Measurements from ENCODE around the gene FAM170B. TPM values are rescaled to one million over a fixed set of nuclear protein-coding genes. Genes with fewer than 3 reads are reported as not detected.

The FAM170B gene
- total and polyA plus RNA-seq, 2 experiments from 2014 or later: not detected

DNA sequence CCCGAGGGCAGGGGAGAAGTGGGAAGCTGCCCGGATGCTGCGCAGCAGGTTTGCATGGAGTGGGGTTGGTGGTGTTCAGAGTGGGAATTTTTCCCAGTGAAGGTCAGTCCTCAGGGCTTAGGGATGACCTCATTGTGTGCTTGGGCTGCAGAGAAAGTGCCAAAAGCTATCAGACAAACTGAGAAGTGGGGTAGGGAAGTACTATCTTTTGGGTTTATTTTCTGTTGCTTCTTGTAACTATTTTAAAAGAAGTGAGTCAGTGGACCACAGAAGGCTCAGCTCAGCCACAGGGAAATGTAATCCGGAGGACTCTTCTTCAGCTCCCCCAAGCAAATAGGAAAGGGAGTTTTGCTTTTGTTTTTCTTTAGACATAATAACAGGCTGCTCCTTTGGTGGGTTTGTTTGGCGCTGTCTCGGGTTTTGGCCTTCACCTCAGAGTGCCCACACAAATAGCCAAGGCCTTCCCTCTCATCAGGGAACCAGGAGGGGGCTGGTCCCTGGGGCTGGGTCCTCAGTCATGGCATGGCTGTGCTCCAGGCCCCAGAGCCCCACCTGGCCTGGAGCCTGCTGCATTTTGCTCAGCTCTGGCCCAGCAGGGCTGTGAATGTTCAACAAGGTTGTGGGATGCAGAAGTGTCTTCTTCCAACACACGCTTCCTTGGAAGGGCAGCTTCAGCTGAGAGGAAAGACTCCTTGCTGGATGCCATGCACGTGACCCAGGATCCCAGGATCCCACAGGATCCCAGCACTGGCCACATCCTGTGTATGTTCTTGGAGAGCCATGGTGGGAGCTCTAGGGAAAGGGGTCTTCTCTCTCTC lies 5.4 kb upstream of the FAM170B start (continued):
- TF ChIP-seq, protein P1, sequence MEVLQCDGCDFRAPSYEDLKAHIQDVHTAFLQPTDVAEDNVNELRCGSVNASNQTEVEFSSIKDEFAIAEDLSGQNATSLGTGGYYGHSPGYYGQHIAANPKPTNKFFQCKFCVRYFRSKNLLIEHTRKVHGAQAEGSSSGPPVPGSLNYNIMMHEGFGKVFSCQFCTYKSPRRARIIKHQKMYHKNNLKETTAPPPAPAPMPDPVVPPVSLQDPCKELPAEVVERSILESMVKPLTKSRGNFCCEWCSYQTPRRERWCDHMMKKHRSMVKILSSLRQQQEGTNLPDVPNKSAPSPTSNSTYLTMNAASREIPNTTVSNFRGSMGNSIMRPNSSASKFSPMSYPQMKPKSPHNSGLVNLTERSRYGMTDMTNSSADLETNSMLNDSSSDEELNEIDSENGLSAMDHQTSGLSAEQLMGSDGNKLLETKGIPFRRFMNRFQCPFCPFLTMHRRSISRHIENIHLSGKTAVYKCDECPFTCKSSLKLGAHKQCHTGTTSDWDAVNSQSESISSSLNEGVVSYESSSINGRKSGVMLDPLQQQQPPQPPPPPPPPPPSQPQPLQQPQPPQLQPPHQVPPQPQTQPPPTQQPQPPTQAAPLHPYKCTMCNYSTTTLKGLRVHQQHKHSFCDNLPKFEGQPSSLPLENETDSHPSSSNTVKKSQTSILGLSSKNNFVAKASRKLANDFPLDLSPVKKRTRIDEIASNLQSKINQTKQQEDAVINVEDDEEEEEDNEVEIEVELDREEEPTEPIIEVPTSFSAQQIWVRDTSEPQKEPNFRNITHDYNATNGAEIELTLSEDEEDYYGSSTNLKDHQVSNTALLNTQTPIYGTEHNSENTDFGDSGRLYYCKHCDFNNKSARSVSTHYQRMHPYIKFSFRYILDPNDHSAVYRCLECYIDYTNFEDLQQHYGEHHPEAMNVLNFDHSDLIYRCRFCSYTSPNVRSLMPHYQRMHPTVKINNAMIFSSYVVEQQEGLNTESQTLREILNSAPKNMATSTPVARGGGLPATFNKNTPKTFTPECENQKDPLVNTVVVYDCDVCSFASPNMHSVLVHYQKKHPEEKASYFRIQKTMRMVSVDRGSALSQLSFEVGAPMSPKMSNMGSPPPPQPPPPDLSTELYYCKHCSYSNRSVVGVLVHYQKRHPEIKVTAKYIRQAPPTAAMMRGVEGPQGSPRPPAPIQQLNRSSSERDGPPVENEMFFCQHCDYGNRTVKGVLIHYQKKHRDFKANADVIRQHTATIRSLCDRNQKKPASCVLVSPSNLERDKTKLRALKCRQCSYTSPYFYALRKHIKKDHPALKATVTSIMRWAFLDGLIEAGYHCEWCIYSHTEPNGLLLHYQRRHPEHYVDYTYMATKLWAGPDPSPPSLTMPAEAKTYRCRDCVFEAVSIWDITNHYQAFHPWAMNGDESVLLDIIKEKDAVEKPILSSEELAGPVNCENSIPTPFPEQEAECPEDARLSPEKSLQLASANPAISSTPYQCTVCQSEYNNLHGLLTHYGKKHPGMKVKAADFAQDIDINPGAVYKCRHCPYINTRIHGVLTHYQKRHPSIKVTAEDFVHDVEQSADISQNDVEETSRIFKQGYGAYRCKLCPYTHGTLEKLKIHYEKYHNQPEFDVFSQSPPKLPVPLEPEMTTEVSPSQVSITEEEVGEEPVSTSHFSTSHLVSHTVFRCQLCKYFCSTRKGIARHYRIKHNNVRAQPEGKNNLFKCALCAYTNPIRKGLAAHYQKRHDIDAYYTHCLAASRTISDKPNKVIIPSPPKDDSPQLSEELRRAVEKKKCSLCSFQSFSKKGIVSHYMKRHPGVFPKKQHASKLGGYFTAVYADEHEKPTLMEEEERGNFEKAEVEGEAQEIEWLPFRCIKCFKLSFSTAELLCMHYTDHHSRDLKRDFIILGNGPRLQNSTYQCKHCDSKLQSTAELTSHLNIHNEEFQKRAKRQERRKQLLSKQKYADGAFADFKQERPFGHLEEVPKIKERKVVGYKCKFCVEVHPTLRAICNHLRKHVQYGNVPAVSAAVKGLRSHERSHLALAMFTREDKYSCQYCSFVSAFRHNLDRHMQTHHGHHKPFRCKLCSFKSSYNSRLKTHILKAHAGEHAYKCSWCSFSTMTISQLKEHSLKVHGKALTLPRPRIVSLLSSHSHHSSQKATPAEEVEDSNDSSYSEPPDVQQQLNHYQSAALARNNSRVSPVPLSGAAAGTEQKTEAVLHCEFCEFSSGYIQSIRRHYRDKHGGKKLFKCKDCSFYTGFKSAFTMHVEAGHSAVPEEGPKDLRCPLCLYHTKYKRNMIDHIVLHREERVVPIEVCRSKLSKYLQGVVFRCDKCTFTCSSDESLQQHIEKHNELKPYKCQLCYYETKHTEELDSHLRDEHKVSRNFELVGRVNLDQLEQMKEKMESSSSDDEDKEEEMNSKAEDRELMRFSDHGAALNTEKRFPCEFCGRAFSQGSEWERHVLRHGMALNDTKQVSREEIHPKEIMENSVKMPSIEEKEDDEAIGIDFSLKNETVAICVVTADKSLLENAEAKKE (CRISPR knock-in tag; IDR thresholded peaks at IDR 0.05): no peak
- TF ChIP-seq CREB1 (CRISPR knock-in tag; IDR thresholded peaks at IDR 0.05; ENCODE audit: low read depth) (no peak), NANOG (IDR thresholded peaks at IDR 0.05; ENCODE audit: borderline replicate concordance) (no peak), EZH2phosphoT487 (IDR thresholded peaks at IDR 0.05; ENCODE audit: unreplicated experiment) (no peak), POLR2AphosphoS5 (IDR thresholded peaks at IDR 0.05; ENCODE audit: low read depth) (no peak), JUNB (IDR thresholded peaks at IDR 0.05; ENCODE audit: unreplicated experiment) (no peak), STAT1 (IDR thresholded peaks at IDR 0.05; ENCODE audit: unreplicated experiment) (no peak)
- TF ChIP-seq, protein P2, sequence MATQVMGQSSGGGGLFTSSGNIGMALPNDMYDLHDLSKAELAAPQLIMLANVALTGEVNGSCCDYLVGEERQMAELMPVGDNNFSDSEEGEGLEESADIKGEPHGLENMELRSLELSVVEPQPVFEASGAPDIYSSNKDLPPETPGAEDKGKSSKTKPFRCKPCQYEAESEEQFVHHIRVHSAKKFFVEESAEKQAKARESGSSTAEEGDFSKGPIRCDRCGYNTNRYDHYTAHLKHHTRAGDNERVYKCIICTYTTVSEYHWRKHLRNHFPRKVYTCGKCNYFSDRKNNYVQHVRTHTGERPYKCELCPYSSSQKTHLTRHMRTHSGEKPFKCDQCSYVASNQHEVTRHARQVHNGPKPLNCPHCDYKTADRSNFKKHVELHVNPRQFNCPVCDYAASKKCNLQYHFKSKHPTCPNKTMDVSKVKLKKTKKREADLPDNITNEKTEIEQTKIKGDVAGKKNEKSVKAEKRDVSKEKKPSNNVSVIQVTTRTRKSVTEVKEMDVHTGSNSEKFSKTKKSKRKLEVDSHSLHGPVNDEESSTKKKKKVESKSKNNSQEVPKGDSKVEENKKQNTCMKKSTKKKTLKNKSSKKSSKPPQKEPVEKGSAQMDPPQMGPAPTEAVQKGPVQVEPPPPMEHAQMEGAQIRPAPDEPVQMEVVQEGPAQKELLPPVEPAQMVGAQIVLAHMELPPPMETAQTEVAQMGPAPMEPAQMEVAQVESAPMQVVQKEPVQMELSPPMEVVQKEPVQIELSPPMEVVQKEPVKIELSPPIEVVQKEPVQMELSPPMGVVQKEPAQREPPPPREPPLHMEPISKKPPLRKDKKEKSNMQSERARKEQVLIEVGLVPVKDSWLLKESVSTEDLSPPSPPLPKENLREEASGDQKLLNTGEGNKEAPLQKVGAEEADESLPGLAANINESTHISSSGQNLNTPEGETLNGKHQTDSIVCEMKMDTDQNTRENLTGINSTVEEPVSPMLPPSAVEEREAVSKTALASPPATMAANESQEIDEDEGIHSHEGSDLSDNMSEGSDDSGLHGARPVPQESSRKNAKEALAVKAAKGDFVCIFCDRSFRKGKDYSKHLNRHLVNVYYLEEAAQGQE (IDR thresholded peaks at IDR 0.05; ENCODE audit: unreplicated experiment): no peak
- TF ChIP-seq, protein P3, sequence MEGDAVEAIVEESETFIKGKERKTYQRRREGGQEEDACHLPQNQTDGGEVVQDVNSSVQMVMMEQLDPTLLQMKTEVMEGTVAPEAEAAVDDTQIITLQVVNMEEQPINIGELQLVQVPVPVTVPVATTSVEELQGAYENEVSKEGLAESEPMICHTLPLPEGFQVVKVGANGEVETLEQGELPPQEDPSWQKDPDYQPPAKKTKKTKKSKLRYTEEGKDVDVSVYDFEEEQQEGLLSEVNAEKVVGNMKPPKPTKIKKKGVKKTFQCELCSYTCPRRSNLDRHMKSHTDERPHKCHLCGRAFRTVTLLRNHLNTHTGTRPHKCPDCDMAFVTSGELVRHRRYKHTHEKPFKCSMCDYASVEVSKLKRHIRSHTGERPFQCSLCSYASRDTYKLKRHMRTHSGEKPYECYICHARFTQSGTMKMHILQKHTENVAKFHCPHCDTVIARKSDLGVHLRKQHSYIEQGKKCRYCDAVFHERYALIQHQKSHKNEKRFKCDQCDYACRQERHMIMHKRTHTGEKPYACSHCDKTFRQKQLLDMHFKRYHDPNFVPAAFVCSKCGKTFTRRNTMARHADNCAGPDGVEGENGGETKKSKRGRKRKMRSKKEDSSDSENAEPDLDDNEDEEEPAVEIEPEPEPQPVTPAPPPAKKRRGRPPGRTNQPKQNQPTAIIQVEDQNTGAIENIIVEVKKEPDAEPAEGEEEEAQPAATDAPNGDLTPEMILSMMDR (conservative IDR thresholded peaks at IDR 0.05; ENCODE audit: low read depth in 2 of 2): no peak
